Right ventricle myocardium superior (tissue), 1 donor: ENCODE data around the gene CACNA1D. TPM values are rescaled to one million over a fixed set of nuclear protein-coding genes. Genes with fewer than 3 reads are reported as not detected.
"Not testable (repeated sequence)": the region's sequence is repeated elsewhere in the genome, so short reads cannot be mapped to it uniquely, and the experiment has no call there.

ENCODE experiments used
- ATAC-seq: fragments of 200-7000 bp; cut with Tn5 transposase; one replicate; pipeline ENCODE4 v1.9.1; 2020; ENCODE audit warnings: mild to moderate bottlenecking; ENCODE audit not compliant: poor library complexity
- DNase-seq: peaks from one replicate; pipeline ENCODE4 v3.0.0-alpha.2; 2020
- intact Hi-C: fragments of 100-400 bp; cut with DNase I; formaldehyde crosslinking; loops from one replicate; pipeline ENCODE4 v1.11.2; 2022
- total RNA-seq: library from RNA; stranded (reverse); fragmentation: NEBNext Ultra II Directional; extraction: Animal tissue kit (Norgen Biotek cat#: 25700); gene quantifications from one replicate; pipeline ENCODE4 v1.2.1, GENCODE V29; 2021
- donor health status: DM: no; HTN: yes; CAD: no; lungs with severe emphysema.

CACNA1D gene
- total RNA-seq, 1 donor from 2014 or later = 0.78 TPM

DNA sequence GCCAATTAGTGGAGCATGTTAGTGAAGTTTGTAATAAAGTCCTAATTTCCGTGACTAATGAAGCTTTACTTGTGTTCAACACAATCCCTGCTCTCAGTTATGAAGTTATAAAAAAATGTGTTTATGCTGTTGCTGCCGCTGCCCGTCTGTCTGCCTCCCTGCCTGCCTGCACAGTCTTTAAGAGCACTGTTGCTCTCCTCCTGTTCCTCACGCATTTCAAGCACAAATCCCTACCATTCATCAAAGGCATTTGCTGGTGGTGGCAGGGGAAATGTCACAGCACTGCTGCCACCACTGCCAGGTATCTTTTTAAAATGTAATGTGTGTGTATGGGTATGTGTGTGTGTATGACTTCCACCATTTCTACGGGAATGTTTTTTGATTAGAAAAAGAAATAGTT lies 58.8 kb downstream of the CACNA1D start:
- intact Hi-C loops = no loop called here
- ATAC-seq (no peak), DNase-seq (no peak)

GRCh38 chr3:53554559-53555067 lies 60.2 kb downstream of the CACNA1D start:
- DNase-seq (no peak), ATAC-seq (no peak)
- intact Hi-C loops = no loop called here

- intact Hi-C loops = no loop called here
- no peak for ATAC-seq
- DNase-seq = no peak
Observed at GRCh38 chr3:53555068-53555588, 60.7 kb downstream of the CACNA1D start.

GRCh38 chr3:53566461-53567145 lies 72.2 kb downstream of the CACNA1D start:
- no peak for ATAC-seq
- DNase-seq = no peak
- intact Hi-C loops = no loop called here

GRCh38 chr3:53570081-53570480 lies 75.7 kb downstream of the CACNA1D start:
- intact Hi-C loops = no loop called here
- ATAC-seq (no peak), DNase-seq (no peak)

- DNase-seq (no peak), ATAC-seq (no peak)
- intact Hi-C loops = no loop called here
Observed at GRCh38 chr3:53570709-53571108, 76.3 kb downstream of the CACNA1D start.

DNA sequence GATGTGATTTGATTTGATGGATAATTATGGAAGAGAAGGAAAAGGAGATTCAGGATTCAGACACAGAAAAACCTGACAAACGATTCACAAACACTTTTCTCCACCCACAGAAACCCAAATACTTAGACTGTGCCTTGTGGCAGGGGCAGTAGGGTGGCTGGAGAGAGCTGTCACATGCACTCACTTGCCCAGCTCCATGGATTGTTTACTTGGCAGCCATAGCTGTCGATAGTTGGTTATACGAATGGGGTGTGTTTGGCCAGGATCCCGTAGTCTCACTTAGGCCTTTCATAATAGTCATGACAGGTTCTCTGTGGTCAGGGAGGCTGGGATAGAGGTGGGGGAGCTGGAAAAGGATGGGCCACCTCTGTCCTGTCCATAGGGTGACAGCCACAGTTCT lies 76.9 kb downstream of the CACNA1D start:
- DNase-seq (no peak), ATAC-seq (no peak)
- intact Hi-C loops = no loop called here

GRCh38 chr3:53572184-53572583 lies 77.8 kb downstream of the CACNA1D start:
- DNase-seq, intact Hi-C loops, ATAC-seq: not testable (repeated sequence)

GRCh38 chr3:53577506-53577905 lies 83.1 kb downstream of the CACNA1D start:
- DNase-seq (no peak), ATAC-seq (no peak)
- intact Hi-C loops = no loop called here

- intact Hi-C loops = no loop called here
- DNase-seq = no peak
- no peak for ATAC-seq
Observed at GRCh38 chr3:53579636-53580035, 85.2 kb downstream of the CACNA1D start.

DNA sequence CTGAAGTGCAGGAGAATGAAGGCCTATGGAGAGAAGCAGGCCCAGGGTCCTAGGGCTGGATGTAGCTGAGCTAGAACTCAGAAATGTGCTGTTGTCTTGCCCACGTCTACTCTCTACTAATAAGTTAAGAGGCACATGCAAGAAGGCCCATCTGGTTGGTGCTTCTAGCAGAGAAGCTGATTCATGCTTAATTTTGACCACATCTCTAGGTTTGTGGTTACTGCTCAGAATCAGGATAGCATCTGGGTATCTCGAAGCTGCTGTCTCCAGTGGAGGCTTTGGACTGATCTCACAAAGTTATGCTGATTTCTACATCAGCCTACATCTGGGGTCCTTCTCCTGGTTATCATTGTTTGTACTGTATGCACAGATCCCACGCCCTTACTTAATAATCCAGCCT lies 87.3 kb downstream of the CACNA1D start:
- ATAC-seq (no peak), DNase-seq (no peak)
- intact Hi-C loops = no loop called here

DNA sequence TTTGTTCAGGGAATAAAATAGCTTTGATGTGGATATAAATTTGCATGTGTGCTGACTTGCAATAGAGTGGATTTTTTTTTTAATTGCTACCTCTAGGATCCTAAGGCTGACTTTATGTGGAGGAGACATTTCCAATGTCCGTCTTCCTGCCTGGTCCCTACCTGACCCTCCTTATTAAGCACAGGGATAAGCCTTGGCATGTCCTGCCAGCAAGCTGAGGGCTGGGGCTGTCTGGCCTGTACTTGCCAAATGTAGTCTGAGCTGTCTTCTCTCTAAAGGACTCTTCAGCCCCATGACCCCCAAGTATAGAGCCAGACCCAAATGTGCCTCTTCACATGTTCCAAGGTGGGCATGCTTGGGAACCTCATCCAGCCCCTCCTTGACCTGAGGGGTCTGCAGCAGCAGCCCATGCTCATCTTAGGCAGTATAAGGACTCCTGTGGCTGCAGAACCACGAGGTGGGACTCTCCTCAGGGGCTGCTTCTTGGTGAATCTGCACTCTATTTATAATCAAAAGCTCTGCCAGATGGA lies 88.8 kb downstream of the CACNA1D start:
- DNase-seq (no peak), ATAC-seq (no peak)
- intact Hi-C loops = no loop called here

GRCh38 chr3:53585049-53585448 lies 90.6 kb downstream of the CACNA1D start:
- intact Hi-C loops = no loop called here

GRCh38 chr3:53585627-53586026 lies 91.2 kb downstream of the CACNA1D start:
- ATAC-seq (no peak), DNase-seq (no peak)
- intact Hi-C loops = no loop called here

More at GRCh38 chr3:53585049-53585448, 90.6 kb downstream of the CACNA1D start:
- ATAC-seq (no peak), DNase-seq (no peak)

DNA sequence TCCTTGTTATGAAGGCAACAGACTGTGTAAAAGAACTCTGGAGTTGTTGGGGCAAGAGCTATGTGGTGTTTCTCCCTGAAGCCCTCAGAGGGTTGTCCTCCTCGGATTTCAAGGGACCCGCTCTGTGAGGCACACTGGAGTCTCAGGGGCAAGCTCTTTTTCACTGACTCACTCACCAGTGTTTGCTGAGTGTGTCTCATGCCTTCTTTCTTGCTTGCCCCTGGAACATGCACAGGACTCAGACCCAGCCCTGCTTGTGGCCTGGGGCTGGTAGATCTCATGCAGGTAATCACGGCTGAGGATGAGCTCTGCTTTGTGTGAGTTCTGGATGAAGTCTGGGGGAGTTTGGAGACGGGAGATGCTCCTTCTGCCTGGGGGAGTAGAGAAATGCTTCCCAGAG lies 93.7 kb downstream of the CACNA1D start:
- ATAC-seq = no peak
- intact Hi-C loops = no loop called here
- no peak for DNase-seq

GRCh38 chr3:53589201-53589600 lies 94.8 kb downstream of the CACNA1D start:
- no peak for DNase-seq

GRCh38 chr3:53589806-53590205 lies 95.4 kb downstream of the CACNA1D start:
- DNase-seq (no peak), ATAC-seq (no peak)
- intact Hi-C loops = no loop called here

More at GRCh38 chr3:53589201-53589600, 94.8 kb downstream of the CACNA1D start:
- ATAC-seq = no peak
- intact Hi-C loops = no loop called here

GRCh38 chr3:53590606-53591005 lies 96.2 kb downstream of the CACNA1D start:
- intact Hi-C loops = no loop called here
- DNase-seq = no peak
- no peak for ATAC-seq

- intact Hi-C loops = no loop called here
- DNase-seq (no peak), ATAC-seq (no peak)
Observed at GRCh38 chr3:53591646-53592045, 97.2 kb downstream of the CACNA1D start.

DNA sequence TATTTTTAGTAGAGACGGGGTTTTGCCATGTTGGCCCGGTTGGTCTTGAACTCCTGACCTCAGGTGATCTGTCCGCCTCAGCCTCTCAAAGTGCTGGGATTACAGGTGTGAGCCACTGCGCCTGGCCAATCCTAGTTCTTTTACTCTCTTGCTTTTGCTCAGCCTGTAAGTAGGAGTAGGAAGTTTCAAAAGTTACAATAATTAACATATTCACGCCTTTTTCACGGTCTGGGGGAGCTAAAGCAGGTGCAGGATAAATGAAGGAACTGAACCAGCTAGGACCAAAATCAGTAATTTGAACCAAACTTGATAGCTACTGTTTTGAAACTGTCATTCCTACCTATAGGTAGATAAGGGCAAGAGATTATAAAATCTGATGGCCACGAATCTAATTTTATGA lies 98.5 kb downstream of the CACNA1D start:
- intact Hi-C loops = no loop called here
- ATAC-seq (no peak), DNase-seq (no peak)
